GM18873 (cell line): ENCODE results near the gene GTF2H1.
"Not testable (repeated sequence)": the region's sequence is repeated elsewhere in the genome, so short reads cannot be mapped to it uniquely, and the experiment has no call there.

Experiments used
- ATAC-seq: cut with Tn5 transposase; IDR thresholded peaks from one replicate; pipeline ENCODE4 v1.9.1; 2021; ENCODE audit warnings: mild to moderate bottlenecking, moderate library complexity, moderate number of reproducible peaks; ENCODE audit not compliant: unreplicated experiment, low FRiP score

Gene GTF2H1

GRCh38 chr11:18315893-18316292, 6.5 kb upstream of the GTF2H1 start:
- ATAC-seq: no peak

- ATAC-seq: no peak
Observed at GRCh38 chr11:18317551-18317950, 4.8 kb upstream of the GTF2H1 start.

- no peak for ATAC-seq
Observed at GRCh38 chr11:18319914-18320313, 2.5 kb upstream of the GTF2H1 start.

GRCh38 chr11:18320617-18321016, 1.8 kb upstream of the GTF2H1 start:
- ATAC-seq: no peak

- peak; percentile 2 for ATAC-seq
Observed at GRCh38 chr11:18321578-18321968, 794 bp upstream of the GTF2H1 start.

GRCh38 chr11:18322818-18323570, 627 bp downstream of the GTF2H1 start:
- no peak for ATAC-seq

- ATAC-seq: not testable (repeated sequence)
Observed at GRCh38 chr11:18323881-18324280, 1.5 kb downstream of the GTF2H1 start.

GRCh38 chr11:18324381-18324780, 2.0 kb downstream of the GTF2H1 start:
- ATAC-seq: no peak

- no peak for ATAC-seq
Observed at GRCh38 chr11:18329196-18329870, 7.0 kb downstream of the GTF2H1 start.

- no peak for ATAC-seq
Observed at GRCh38 chr11:18330921-18331320, 8.6 kb downstream of the GTF2H1 start.

- ATAC-seq: no peak
Observed at GRCh38 chr11:18332302-18332701, 9.9 kb downstream of the GTF2H1 start.

- ATAC-seq: no peak
Observed at GRCh38 chr11:18332891-18333290, 10.5 kb downstream of the GTF2H1 start.

- ATAC-seq: no peak
Observed at GRCh38 chr11:18347471-18348125, 25.2 kb downstream of the GTF2H1 start.

- no peak for ATAC-seq
Observed at GRCh38 chr11:18352581-18352980, 30.2 kb downstream of the GTF2H1 start.

GRCh38 chr11:18358646-18359045, 36.3 kb downstream of the GTF2H1 start:
- no peak for ATAC-seq

- ATAC-seq: no peak
Observed at GRCh38 chr11:18361154-18361553, 38.8 kb downstream of the GTF2H1 start.

GRCh38 chr11:18364495-18365073, 42.2 kb downstream of the GTF2H1 start:
- no peak for ATAC-seq

GRCh38 chr11:18365741-18366140, 43.4 kb downstream of the GTF2H1 start:
- ATAC-seq: no peak

- ATAC-seq: no peak
Observed at GRCh38 chr11:18366286-18366685, 43.9 kb downstream of the GTF2H1 start.

GRCh38 chr11:18367431-18367830, 45.1 kb downstream of the GTF2H1 start:
- no peak for ATAC-seq

GRCh38 chr11:18368221-18368620, 45.9 kb downstream of the GTF2H1 start:
- ATAC-seq: no peak
